GM21390 (cell line): ENCODE data around the gene FAM20C.

ENCODE experiments used
- ATAC-seq: cut with Tn5 transposase; IDR thresholded peaks from one replicate; pipeline ENCODE4 v1.9.1; 2021; ENCODE audit not compliant: unreplicated experiment

FAM20C gene

DNA sequence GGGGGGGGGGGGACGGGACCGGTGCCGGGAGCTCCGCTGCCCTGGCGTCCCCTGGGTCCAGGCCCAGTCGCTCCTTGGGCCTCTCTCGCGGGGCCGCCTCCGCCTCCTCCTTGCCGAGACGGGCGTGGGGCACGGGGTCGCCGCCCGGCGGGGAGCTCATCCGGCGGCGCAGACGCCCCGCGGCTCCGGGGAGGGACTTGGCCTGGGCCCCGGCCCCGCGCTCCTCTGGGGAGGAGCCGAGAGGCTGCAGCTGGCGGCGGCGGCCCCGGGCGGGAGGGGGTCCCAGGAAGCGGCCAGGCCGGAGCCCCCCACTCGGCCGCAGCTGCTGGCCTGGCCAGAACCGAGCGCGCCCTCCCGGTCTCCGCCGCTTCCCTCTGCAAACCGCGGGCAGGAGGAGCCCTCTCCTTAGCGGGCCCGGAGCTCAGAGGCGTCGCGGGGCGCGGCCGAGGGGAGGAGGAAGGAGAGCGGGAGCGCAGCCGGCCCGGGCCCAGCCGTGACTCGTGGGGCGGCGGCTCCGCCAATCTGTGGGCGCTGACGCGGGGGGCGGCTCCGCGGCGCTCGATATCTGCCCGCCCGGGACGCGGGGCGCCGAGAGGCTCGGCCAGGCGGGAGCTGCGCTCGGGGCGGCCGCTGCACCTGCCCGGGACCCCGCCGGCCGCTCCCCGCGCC is at the start of gene FAM20C:
Gene FAM20C (plus strand): TSS at position 591 of the 669 bp plus-strand sequence. CDS start 629 bp downstream, outside the sequence.
- no peak for ATAC-seq

DNA sequence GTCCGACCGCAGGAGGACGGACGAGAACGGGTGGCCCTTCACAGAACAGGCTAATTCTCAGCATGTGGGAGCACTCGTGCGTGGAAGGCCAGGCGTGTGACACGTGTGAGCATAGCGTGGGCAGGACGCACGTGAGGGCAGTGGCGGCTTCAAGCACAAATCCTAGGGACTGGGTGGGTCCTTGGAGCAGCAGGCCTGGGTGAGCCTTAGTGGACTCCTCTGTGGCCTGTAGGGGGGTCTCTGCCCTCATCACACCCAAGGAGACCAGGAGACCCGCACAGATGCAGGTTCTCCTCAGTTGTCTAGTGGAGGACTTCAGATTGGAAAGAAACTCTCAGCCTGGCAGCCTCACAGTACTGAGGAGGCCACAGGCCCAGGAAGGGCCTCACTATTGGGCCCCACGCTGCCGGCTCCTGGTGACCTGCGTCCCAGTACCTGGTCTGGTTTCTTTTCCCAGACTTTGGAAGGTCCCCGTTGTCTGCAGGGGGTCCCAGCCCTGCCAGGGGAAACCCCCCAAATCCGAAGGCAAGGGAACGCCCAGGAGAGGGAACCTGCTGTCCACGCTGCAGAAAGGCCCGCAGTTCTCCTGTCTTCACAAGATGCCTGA is 49.1 kb upstream of the FAM20C start:
- no peak for ATAC-seq

DNA sequence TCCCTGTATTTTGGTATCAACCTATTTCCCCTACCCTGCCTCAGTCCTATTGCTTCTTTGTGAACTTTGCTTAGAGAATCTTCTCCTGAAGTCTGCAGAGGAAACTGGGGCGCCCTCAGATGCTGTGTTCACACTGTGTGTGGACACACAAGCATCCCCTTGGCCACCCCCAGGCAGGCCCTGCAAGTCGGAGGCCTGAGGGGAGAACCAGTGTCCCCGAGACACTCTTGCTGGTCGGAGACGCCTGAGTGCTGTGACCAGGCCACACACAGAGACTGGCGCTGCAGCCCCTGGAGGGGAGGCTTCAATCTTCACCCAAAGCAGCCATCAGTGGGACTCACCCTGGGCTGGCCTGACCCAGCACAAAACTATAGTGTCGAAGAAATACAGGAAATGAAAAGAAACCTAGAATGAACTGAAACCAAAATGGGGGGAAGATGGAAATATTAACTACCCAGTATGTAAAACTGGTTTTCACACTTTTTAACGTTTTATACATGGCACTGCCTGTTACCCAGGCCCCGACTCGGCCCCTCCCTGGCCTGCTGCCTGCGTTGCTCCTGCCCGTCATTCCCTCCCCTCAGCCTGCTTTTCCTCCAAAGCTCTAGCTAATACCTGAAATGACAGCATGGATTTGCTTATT is 48.4 kb upstream of the FAM20C start:
- peak; percentile 41 for ATAC-seq

DNA sequence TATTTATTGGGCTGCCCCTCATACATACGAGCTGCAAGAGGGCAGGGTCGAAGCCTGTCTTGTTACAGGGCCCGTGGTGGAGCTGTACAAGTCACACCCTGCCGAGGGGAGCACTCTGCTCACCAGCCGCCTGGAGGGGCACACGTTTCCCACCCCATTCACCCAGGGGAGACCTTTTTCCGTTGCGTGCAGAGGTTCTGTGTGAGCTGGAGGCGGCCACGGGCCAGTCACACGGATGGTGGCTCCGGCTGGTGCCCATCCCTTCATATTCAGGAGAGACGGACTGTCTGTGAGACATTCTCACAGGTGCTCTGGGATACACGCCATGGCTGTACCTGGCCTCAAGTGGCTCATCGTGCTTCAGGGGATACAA is 47.9 kb upstream of the FAM20C start:
- ATAC-seq: no peak

DNA sequence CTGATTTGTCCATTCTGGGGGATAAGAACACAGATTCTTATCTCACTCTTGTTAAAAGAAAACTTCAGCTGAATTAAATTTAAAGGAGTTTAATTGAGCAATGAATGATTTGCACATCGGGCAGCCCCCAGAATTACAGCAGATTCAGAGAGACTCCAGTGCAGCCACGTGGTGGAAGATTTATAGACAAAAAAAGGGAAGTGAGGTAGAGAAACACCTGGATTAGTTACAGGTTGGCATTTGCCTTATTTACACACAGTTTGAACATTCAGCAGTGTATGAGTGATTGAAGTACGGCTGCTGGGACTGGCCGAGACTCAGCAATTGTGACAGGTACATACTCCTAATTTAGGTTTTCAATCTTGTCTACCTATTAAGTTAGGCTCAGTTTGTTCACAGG is 46.5 kb upstream of the FAM20C start:
- no peak for ATAC-seq

DNA sequence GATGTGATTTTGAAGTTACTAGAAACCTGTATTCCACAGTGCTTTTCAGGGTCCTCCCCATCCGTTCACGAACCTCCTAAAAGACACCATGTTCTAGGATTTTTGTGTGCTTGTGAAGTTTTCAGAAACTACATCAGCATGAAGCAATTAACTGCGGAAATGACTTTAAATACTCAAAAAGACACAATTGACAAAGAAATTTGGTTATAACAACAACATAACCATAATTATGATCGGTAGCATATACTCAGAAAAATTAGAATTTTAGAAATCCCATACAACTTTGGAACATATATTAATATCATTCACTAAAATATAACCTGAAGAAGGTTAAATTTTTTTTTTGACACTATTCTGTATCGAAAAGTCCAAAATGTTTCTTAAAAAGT is 43.8 kb upstream of the FAM20C start:
- ATAC-seq: no peak

DNA sequence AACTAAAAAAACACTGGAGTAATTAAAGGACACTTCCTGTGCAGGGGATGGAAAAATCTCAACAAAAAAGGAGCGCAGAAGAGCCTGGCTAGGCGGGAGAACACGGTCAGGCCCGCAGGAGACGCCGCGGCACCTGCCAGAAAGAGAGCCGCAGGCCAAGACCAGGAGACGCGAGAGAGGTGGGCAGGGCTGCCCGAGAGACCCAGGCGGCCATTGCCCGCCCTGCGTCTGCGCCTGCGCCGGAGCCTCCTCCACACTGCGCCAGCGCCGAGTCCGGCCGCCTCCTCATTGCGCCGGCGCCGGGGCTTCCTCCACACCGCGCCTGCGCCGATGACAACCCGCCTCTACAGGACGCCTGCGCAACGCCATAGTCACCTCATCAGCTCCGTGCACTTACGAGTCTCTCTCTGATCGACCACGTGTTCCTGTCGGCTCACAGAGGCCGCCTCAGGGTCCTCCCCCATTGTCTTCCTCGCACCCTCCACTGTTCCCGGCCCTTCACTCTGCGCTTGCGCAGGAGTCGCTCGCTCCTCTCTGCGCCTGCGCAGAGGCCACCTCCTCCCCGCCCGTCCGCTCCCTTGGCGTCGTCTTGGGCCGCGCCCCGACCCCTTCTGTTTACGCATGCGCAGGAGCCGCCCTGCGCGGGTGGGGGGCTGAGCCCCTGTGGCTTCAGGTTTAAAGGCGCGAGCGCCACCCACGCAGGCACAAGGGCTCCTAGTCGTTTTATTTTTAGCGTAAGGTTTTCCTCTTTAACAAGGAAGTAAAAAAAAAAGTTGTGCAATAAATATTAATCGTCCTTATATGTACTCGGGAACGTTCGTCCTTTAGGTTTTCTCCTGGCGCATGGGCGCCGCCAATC is 43.2 kb upstream of the FAM20C start:
- ATAC-seq: peak; percentile 94

DNA sequence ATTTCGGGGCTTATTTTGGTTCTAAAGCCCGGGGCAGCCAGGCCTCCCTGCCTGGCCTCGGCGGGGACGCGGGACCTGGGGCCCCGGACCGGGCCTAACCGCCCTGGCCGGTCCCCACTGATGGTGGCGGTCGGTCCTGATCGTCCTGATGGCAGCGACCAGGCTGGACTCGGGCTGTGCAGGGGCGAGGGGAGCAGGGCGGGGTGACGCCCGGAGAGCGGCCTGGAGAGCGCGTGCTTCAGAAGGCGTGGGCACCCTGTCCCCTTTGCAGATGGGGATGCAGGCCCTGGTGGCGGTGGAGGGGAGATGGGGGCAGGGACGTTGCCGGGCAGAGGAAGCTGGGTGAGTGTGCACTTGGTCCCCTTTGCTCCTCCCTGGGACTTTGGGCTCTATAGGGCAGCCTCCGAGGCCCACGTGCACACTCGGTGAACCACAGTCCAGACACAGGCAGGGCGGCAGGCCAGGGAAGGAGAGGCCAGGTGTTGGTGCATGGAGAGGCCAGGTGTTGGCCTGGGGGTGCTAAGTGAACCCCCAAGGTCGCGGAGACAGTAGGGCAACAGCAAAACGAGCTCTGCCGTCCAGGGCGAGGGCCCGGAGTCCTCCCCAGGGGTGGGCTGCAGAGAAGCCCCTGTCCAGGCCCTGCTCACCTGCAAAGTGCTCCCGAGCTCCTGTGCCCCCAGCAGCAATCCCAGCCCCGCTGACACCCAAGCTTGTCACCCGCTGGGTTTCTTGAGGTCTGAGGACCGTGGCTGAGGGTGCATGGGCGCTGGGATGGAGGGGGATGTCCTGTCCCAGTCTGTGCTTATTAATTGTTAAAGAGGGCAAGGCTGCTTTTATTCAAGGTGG is 42.4 kb upstream of the FAM20C start:
- peak; percentile 18 for ATAC-seq

DNA sequence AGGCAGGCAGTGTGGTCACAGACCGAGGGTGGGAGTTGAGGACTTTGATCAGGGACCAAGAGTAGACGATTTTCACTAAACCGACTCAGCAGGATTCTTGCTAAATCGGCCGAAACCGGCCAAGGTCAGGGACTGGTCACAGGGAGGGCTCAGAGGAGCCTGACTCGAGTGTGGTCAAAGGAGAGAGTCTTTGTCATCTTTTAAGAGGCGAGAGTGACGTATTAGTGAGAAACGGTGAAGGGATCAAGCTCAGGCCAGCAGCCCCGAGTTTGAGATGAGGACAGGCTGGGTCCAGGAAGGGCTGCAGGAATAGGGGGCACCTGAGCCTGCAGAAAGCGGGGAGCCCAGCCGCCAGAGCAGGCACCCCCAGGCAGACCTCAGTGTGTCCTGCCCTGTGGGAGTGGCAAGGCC is 41.6 kb upstream of the FAM20C start:
- no peak for ATAC-seq

DNA sequence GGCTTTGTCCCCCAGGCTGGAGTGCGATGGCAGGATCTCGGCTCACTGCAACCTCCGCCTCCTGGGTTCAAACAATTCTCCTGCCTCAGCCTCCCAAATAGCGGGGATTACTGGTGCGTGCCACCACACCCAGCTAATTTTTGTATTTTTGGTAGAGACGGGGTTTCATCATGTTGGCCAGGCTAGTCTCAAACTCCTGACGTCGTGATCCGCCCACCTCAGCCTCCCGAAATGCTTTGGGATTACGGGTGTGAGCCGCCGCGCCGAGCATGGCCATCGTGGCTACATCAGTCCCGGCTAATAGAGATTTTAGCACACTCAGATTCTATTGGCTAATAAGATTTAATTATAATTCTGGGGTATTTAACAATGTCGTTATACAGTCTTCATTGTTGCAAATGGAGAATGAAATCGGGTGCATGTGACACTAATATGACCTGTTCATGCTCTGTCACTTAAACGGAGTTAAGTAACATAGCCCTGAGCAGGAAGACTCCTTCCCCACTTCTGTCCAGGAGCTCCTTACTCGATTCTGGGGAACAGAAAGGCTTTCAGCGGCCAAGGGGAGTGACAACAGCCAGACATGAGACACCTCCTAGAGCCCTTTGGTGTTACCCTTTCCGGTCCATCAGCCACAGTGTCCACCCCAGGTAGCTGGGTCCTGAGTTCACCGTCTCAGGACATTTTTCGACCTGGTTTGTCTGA is 40.9 kb upstream of the FAM20C start:
- ATAC-seq: no peak

DNA sequence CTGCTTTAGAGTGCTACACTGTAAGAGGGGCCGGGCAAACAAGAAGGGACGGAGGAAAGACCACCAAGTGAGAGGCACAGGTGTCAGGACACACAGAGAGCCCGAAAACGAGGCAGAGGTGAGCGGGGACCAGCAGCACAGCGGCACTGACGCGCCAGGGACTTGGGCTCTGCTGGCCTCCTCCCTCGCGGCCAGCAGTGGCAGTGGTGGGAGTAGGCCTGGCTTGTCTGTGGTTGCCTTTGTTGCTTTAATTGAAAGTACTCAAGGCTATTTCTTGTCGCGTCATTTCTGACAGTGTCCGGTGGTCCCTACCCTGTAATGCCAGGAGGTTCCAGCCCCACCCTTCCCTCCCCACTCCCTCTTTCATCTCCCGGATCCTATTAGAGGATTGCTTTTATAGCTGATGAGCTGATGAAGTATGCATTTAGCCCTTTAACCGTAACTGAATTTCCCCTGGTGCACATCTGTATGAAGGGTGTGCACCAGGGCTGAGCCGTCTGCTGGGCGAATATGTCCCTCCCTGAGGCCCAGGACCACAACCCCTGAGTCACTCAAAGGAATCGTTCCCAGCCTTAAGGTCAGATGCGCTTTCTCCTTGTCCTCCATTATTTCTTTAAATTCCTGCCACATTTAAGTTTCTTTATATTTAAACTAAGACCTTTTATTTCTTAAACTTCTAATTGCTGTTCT is 39.5 kb upstream of the FAM20C start:
- ATAC-seq: no peak

DNA sequence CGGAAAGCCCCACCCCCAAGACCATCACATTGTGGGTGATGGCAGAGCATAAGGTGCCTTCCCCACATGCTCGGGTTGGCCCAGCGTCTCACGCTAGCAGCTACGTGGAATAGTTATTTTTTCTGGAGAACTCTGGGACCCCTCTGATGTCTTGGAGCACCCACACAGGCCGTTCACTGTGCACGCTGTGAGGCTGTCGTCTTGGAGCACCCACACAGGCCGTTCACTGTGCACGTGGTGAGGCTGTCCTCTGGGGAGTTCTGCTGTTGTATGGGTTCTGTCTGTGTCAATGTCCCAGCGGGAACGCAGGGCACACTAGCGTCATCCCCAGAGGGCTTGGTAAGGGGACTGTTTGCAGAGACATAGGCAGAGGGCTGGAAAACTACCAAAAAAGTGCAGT is 38.8 kb upstream of the FAM20C start:
- no peak for ATAC-seq

DNA sequence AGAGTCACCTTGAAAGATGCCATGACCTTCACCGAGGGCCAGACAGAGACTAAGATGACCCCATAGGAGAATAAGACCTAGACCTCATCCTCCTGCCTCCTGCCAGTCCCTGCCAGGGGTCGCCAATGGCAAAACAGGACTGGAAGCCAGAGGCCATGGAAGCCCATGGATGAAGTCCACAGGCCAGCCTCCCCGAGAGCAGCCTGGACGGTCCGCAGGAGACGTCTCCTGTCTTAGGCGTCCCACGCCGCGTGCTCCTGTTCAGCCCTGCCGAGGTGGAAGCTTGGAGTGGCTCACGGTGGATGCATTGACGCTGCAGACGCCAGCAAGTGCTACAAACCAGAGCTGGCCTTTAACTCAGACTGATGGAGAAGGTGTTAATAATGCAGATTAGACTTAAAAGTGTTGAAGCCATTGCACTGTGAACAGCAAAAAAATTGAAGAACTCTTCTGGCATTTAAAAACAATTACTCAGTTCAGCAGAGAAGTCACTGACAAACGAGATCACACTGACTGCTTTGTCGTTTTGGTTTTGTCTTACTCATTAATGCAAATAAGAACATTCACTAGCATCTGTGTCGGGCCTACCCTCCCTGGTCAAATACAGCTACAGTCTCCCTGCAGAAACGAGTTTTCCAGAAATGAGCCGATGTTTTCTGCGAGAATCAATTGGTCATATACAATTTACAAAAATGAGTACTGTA is 38.1 kb upstream of the FAM20C start:
- ATAC-seq: no peak

DNA sequence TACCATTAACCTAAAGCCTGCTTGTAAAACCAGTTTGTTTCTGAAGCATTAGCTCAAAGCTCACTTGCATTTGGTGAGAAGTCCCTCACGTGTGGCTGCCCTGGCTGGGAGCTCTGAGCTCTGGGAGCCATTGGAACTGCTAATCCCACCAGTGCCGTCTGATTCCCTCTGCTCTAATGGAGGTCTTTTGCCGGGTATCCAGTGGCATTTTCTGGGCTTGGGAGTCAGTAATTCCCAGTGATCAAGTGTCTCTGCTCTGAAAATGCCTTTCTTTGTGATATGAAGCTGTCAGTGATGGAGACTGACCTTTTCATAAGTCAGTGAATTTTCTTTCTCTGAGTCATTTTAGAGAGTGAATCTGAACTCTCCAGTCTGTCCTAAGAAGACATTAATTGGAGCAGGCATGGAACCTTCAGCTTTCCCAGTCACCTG is 36.9 kb upstream of the FAM20C start:
- no peak for ATAC-seq

DNA sequence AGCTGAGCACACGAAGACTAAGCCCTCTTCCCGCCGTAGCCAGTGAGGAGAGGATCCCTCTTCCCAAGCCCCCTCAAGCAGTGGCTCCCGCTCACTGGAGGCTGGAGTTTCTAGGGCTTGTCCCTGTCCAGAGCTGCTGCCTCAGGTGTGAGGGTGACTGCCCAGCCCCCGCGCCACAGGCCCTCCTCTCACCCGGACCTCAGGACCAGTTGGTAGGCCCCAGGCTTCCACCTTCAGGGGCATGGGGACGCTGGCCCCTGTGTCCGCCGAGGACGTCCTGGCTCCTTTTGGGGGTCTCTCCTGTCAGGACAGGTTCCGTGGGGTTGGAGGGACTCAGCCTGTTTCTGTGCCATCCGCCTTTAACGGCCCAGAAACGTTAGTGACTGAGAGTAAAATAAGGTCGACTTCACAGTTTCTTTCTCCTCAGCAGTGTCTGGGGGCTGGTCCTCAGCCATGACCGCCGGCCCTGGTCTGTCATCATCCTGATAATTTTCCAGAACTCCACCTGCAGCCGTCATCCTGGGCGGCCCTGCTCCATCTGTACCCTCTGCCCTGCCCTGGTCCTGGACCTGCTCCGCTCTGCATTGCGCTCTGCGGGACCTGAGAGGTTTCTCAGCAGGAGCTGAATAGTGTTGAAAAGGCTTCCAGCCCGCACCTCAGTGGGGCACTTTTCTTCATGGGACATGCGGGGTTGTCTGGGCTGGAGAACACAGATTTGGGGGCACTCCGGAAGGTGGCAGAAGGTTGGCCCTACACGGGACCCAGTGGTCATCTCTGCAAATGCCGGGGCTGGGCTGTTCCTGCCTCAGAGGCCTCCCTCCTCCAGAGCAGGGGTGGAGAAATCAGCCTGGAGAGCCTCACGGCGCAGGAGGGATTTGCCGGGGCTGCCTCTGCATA is 36.0 kb upstream of the FAM20C start:
- ATAC-seq: no peak

DNA sequence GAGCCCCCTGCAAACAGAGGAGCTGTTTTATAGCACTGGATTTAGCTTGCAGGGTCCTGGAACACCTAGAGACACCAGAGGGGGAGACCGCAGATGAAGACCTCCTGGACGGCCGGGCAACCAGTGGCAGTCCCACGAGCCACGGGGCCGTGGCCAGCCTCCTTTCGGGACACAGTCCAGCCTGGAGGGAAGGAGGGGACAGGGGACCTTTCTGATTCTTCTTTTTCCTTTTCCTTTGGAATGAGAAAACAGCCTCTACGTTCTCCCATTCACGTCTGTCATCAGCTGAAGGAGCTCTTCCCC is 35.4 kb upstream of the FAM20C start:
- no peak for ATAC-seq

DNA sequence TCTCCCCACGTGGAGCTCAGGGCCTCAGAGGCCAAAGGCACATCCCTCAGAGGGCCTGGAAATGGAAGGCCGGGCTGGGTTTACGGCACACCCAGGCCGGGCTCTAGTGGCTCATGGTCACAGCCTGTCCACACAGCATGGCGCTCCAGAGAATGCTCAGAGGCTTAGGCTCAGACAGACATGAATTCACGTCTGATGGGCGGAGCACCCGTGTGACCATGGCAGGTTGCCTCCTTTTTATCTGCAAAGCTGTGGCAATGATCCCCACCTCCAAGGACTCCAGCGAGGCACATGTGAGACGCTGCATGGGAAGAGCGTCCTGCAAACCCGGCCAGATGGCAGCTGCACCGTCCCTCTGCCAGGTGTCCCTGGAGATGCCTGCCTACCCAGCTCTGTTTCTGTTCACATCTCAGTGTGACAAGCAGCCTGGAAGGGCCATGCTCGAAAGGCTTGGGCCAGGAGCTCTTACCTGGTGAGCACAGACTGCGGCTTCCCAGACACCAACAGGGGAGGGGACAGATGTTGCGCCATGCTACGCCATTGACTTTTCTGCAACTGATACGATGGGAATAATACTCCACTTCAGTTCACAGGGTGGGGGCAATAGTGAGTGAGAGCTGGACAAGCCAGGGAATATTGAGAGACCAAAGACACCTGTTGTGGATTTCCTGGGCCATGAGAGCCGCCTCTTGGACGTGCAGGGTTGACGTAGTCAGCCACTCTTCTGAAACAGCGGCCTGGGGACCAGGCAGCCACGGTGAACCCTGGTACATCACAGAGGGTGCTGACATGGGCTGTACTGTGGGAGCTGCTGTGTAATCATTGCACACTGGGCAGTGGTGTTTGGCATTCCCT is 34.4 kb upstream of the FAM20C start:
- no peak for ATAC-seq
